ENCODE measurements around the gene SENP6.

The SENP6 gene

DNA sequence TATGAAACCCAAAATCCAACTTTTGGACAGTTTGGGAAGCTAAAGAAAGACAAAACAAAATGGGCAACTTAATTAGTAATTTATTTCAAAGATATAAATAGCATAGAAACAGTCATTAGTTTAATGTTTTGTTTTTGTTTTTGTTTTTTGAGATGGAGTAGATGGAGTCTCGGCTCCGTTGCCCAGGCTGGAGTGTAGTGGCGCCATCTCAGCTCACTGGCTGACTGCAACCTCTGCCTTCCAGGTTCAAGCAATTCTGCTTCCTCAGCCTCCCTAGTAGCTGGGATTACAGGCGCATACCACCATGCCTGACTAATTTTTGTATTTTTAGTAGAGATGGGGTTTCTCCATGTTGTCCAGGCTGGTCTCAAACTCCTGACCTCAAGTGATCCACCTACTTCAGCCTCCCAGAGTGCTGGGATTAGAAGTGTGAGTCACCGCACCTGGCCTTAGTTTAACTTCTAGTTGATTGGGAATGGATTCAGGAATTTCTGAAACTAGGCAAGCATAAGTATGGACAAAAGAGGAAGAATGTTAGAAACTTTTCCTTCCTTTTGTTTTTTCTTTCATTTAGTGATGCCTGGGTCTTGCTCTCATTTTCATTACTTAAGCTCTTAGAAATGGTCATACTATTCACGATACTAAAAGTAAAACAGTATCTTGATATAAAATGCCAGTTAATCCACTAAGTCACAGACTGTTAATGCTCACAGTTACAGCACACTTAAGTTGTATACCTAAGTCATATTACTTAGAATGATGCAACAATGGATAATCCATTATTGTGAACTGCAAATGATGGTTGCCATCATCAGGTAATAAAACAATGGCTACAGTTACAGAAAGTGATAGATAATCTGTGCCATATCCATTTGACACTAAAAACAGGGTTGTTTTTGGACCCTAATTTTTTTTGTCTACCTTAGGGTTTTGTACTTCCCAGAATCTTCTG, 8.2 kb downstream of the SENP6 start (continued):
- TF ChIP-seq ZFP69B (tag by site-specific recombination; IDR thresholded peaks at IDR 0.05) (no peak), GLI4 (tag by site-specific recombination; IDR thresholded peaks at IDR 0.05) (no peak), ZNF792 (tag by site-specific recombination; IDR thresholded peaks at IDR 0.05) (no peak), SETDB1 (IDR thresholded peaks at IDR 0.05; ENCODE audit: insufficient read length, low read length) (peak; percentile 55), WT1 (tag by site-specific recombination; IDR thresholded peaks at IDR 0.05) (no peak), ZNF623 (tag by site-specific recombination; IDR thresholded peaks at IDR 0.05) (no peak)
- TF ChIP-seq, protein P1, sequence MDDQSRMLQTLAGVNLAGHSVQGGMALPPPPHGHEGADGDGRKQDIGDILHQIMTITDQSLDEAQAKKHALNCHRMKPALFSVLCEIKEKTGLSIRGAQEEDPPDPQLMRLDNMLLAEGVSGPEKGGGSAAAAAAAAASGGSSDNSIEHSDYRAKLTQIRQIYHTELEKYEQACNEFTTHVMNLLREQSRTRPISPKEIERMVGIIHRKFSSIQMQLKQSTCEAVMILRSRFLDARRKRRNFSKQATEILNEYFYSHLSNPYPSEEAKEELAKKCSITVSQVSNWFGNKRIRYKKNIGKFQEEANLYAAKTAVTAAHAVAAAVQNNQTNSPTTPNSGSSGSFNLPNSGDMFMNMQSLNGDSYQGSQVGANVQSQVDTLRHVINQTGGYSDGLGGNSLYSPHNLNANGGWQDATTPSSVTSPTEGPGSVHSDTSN (CRISPR knock-in tag; IDR thresholded peaks at IDR 0.05): no peak

DNA sequence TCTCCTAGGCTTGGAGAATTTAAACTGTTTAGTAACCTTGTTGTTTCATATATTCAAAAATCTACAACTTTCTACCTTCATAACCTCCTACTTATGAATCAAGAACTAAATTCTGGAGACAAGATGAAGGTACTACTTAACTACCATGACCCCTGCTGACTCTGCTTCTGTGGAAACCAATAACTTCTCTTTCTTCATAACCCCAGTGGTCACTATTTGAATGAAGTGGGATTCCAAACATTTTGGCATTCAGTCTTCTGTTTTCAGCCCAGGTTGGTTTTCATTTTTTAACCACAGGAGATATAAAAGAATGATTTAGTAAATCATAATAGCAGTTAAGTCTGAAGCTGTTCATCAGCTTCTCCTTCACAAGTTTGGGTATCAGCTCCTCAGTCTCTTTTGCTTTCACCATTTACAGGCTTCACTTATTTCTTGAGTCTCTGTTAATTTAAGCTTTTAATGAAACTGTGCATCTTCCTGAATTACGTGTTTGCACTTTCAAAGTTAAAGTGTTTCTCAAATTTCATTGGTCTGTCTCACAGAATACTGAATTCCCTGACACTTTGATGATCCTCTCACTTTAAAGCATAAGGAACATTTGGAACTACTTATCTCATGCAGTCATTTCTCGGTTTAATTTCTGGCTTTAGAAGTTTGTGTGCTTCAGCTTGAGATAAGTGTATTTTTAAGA, 9.5 kb downstream of the SENP6 start:
- ChIA-PET POLR2A (interaction anchor here (2.3 kb wide), 1 partner anchor 9 kb away, joined by 11 read pairs; the partner anchor contains the start of gene SENP6), CTCF (interaction anchor here (0.7 kb wide), 1 partner anchor 50 kb away, joined by 3 read pairs; no protein-coding TSS in a partner anchor)
- Histone ChIP-seq H3K9me3 (ENCODE audit: control insufficient read depth, insufficient read depth, low read depth, low read length) (no peaks in the 10 kb centered on the region), H3K4me1 (ENCODE audit: control insufficient read depth, insufficient read depth, low read length) (peaks cover 24% of the 10 kb centered on the region), H3K4me3 (ENCODE audit: low read depth, low read length) (no peak overlapping the region), H3K27ac (ENCODE audit: extremely low read depth, low read depth, low read length) (no peak overlapping the region), H3K36me3 (ENCODE audit: control insufficient read depth in 2 of 2, insufficient read depth in 1 of 2, low read length in 2 of 2) (no peaks in the 10 kb centered on the region)
- TF ChIP-seq ZNF610 (tag by site-specific recombination; IDR thresholded peaks at IDR 0.05; ENCODE audit: borderline replicate concordance) (no peak), ZNF175 (tag by site-specific recombination; IDR thresholded peaks at IDR 0.05) (no peak), ZNF792 (tag by site-specific recombination; IDR thresholded peaks at IDR 0.05) (no peak), ZNF548 (tag by site-specific recombination; IDR thresholded peaks at IDR 0.05) (no peak), GFI1B (tag by site-specific recombination; IDR thresholded peaks at IDR 0.05) (no peak), ZBTB21 (tag by site-specific recombination; IDR thresholded peaks at IDR 0.05) (no peak), ZNF174 (tag by site-specific recombination; IDR thresholded peaks at IDR 0.05) (no peak), MEIS1 (CRISPR knock-in tag; IDR thresholded peaks at IDR 0.05; ENCODE audit: borderline replicate concordance) (no peak), ZNF629 (tag by site-specific recombination; IDR thresholded peaks at IDR 0.05) (no peak), ZNF501 (tag by site-specific recombination; IDR thresholded peaks at IDR 0.05) (no peak), ZNF202 (tag by site-specific recombination; IDR thresholded peaks at IDR 0.05; ENCODE audit: borderline replicate concordance) (no peak), RBAK (tag by site-specific recombination; IDR thresholded peaks at IDR 0.05) (no peak), ZNF664 (tag by site-specific recombination; IDR thresholded peaks at IDR 0.05) (peak; percentile 77), GLI4 (tag by site-specific recombination; IDR thresholded peaks at IDR 0.05) (no peak), ZNF239 (tag by site-specific recombination; IDR thresholded peaks at IDR 0.05) (no peak), GLIS2 (tag by site-specific recombination; IDR thresholded peaks at IDR 0.05) (no peak), ZNF155 (tag by site-specific recombination; IDR thresholded peaks at IDR 0.05) (no peak)
- TF ChIP-seq, protein P2, sequence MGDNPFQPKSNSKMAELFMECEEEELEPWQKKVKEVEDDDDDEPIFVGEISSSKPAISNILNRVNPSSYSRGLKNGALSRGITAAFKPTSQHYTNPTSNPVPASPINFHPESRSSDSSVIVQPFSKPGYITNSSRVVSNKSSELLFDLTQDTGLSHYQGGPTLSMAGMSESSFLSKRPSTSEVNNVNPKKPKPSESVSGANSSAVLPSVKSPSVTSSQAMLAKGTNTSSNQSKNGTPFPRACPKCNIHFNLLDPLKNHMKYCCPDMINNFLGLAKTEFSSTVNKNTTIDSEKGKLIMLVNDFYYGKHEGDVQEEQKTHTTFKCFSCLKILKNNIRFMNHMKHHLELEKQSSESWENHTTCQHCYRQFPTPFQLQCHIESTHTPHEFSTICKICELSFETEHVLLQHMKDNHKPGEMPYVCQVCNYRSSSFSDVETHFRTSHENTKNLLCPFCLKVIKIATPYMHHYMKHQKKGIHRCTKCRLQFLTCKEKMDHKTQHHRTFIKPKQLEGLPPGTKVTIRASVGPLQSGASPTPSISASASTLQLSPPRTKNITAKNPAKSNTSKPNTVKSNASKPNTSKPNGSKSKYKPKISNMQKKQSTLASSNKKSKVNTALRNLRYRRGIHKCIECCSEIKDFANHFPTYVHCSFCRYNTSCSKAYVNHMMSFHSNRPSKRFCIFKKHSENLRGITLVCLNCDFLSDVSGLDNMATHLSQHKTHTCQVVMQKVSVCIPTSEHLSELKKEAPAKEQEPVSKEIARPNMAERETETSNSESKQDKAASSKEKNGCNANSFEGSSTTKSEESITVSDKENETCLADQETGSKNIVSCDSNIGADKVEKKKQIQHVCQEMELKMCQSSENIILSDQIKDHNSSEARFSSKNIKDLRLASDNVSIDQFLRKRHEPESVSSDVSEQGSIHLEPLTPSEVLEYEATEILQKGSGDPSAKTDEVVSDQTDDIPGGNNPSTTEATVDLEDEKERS (tag by site-specific recombination; IDR thresholded peaks at IDR 0.05): no peak
- TF ChIP-seq, protein P3, sequence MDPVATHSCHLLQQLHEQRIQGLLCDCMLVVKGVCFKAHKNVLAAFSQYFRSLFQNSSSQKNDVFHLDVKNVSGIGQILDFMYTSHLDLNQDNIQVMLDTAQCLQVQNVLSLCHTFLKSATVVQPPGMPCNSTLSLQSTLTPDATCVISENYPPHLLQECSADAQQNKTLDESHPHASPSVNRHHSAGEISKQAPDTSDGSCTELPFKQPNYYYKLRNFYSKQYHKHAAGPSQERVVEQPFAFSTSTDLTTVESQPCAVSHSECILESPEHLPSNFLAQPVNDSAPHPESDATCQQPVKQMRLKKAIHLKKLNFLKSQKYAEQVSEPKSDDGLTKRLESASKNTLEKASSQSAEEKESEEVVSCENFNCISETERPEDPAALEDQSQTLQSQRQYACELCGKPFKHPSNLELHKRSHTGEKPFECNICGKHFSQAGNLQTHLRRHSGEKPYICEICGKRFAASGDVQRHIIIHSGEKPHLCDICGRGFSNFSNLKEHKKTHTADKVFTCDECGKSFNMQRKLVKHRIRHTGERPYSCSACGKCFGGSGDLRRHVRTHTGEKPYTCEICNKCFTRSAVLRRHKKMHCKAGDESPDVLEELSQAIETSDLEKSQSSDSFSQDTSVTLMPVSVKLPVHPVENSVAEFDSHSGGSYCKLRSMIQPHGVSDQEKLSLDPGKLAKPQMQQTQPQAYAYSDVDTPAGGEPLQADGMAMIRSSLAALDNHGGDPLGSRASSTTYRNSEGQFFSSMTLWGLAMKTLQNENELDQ (tag by site-specific recombination; IDR thresholded peaks at IDR 0.05; ENCODE audit: low read depth): no peak
- TF ChIP-seq, protein P4, sequence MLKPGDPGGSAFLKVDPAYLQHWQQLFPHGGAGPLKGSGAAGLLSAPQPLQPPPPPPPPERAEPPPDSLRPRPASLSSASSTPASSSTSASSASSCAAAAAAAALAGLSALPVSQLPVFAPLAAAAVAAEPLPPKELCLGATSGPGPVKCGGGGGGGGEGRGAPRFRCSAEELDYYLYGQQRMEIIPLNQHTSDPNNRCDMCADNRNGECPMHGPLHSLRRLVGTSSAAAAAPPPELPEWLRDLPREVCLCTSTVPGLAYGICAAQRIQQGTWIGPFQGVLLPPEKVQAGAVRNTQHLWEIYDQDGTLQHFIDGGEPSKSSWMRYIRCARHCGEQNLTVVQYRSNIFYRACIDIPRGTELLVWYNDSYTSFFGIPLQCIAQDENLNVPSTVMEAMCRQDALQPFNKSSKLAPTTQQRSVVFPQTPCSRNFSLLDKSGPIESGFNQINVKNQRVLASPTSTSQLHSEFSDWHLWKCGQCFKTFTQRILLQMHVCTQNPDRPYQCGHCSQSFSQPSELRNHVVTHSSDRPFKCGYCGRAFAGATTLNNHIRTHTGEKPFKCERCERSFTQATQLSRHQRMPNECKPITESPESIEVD (tag by site-specific recombination; IDR thresholded peaks at IDR 0.05): peak; percentile 92

All from HEK293 (cell line).